HepG2 (cell line): ENCODE results near the gene PIEZO2.

ENCODE experiments used
- CTCF ChIP-seq: sonication (generic); formaldehyde crosslinking; IDR thresholded peaks from 2 replicates; pipeline ENCODE4 v1.5.0; 2020; ENCODE audit warnings: mild to moderate bottlenecking, missing genetic modification reagents, moderate library complexity
- GPN1 ChIP-seq: sonication (generic); formaldehyde crosslinking; IDR thresholded peaks from 2 replicates; pipeline ENCODE4 v1.5.1; 2020; ENCODE audit warnings: missing genetic modification reagents, borderline replicate concordance
- HCFC1 ChIP-seq: fragments of 150-350 bp; IDR thresholded peaks from 2 replicates; pipeline ENCODE4 v1.6.1; 2014; ENCODE audit warnings: low read depth, low read length
- SMAD9 ChIP-seq: sonication (generic); formaldehyde crosslinking; IDR thresholded peaks from 2 replicates; pipeline ENCODE4 v1.5.1; 2020; ENCODE audit warnings: mild to moderate bottlenecking, missing genetic modification reagents
- ZNF274 ChIP-seq: sonication (generic); formaldehyde crosslinking; IDR thresholded peaks from 2 replicates; pipeline ENCODE4 v1.5.1; 2020; ENCODE audit warnings: mild to moderate bottlenecking, missing genetic modification reagents
- ZNF530 ChIP-seq: sonication (generic); formaldehyde crosslinking; IDR thresholded peaks from 2 replicates; pipeline ENCODE4 v1.5.0; 2020; ENCODE audit warnings: low read depth, mild to moderate bottlenecking, missing genetic modification reagents
- ZNF775 ChIP-seq: sonication (generic); formaldehyde crosslinking; IDR thresholded peaks from 2 replicates; pipeline ENCODE4 v1.4.0; 2020; ENCODE audit warnings: missing genetic modification reagents, mild to moderate bottlenecking, moderate library complexity, borderline replicate concordance

- TF ChIP-seq SMAD9 (no peak), ZNF775 (CRISPR knock-in tag) (no peak), CTCF (CRISPR knock-in tag) (no peak), GPN1 (CRISPR knock-in tag) (no peak), ZNF274 (CRISPR knock-in tag) (no peak), ZNF530 (no peak), HCFC1 (no peak)
Measured at GRCh38 chr18:10690035-10690329, 459.4 kb downstream of the PIEZO2 start.
